Measurements from ENCODE around the gene CYB561D2.

Gene CYB561D2

DNA sequence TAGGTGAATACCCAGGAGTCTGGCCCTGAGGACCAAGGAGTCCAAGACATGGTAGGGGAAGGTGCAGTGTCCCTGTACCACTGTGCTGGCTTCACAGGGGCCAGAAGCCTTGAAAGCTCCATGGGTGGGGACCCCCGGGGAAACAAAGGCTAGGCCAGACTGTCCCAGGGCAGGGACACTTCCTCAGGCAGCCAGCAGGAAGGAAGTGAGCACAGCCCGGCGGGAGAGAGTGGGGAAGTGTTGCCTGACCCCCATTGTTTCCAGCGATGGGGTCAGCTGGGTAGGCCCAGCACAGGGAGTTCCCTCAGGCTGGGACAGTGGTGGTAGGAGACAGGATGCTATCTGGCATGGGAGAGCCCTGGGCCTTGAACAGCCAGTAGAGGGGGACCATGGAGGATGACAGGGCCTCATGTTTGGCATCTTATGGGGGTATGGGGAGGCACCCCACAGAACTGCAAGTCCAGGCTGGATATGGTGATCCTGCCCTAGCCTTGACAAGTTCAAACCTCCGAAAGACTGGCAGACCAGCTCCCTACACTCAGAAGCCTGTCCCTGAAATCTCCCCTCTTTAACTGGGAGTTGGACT is 27.0 kb upstream of the CYB561D2 start:
- DNase-seq, result no peak

DNA sequence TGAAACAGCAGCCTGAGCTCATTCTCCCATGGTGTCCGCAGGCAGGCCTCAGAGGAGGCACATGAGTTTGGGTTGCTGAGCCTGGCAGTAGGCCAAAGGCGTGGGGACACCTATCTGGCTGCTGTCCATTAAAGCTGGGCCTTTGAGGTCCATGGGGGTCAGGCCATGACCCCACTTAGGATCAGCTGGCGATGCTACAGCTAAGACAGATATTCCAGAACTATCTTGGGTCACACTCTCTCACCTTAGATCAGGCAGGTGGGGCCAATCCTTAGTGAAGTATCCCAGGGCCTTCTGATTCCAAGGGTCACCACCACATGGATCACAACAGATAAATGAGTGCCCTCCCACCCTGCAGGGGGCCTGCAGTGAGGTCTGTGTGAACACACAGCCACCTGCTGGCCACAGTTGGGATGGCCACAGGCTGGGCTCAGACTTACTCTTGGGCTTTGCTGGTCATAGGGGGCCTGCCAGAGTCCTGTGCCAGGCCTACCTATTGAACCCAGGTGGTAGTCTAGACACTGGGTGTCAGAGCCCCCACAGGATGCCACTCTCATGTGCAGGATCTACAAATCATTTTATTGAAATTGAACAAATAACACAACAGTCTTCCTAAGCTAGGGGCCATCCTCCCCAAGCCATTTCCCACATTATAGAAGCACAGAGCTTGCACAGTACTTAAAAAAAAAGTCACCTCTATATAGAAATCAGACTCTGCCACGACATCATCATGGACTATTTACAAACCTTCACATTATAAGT is 26.1 kb upstream of the CYB561D2 start:
- no peak for DNase-seq

DNA sequence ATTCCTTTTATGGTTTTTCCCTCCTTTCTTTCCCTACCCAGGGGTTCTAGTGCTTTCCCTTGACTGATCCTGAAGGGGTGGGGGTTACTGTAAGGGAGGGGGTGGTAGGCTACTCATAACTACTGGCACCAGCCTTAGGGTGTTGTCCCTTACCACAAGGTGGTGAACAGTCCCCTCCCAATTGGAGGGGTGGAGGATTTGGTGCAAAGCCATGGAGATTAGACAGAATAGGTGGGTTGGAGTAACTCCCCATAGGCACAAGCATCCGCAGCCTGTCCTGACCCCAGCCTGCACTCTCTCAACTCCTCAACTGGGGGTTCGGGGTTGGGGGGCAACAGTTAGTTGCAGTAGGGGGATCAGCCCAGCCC is 25.6 kb upstream of the CYB561D2 start:
- no peak for DNase-seq

DNA sequence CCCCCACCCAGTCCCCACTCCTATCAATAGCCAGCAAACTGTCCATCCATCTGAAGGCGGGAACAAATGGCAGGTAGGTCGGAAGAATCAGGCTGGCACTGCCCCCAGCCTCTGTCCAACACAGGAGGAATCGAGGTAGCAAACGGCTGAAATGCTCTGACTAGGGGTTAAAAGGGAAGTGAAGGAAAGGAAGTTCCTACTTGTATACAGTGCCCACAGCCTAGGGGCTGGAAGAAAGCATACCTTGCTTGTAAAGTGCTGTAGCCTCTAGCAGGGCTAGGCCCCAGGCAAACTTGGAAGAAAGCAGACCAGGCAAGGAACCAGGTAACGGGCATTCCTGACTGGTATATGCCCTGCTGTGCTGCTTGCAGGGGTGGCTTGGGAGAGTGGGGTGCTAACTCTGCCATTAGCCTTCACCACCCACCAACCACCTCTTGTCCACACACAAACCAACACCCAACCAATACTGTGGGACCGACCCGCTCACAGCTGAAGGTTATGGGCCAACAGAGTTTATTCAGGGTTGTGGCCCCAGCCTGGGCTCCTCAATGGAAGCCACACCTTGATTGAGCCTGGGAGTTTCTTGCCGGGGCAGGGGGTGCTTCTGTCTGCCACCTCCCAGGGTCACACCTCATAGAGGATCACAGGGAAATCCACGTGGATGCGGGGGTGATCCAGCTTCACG is 25.0 kb upstream of the CYB561D2 start:
- DNase-seq, result no peak

DNA sequence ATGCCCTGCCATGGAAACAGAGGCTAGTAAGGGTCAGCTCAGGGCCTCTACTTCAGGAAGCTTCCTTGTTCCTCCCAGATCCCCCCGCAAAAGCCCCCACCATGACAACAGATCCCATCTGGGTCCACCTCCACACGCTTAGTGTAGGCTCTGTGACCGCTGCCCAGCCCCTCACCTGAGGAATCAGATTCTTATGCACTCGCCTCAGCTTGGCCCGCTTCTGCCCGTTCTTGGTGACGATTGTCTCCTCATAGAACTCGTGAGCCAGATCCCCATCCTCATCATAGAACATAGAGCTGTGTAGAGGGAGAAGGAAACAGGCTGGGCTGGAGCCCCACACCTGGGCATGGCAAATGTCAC is 24.5 kb upstream of the CYB561D2 start:
- no peak for DNase-seq

DNA sequence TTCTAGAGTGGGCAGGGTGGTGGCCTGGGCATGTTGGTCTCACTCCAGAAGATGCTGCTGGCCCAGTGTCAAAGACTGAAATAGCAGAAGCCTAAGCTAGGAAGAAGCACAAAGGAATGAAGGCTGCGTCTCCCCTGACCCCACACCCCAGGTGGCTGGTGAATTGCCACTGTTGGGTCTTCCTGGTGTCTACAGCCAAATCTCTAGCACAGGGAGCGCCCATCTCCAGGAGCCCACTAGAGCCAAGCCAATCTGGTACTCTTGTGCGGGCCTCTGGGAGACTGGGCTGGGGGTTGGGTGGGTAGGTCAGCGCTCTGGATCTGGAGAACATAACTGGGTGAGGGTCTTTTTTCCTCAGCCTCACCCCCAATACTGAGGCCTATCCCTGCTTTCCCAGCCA is 23.5 kb upstream of the CYB561D2 start:
- no peak for DNase-seq

DNA sequence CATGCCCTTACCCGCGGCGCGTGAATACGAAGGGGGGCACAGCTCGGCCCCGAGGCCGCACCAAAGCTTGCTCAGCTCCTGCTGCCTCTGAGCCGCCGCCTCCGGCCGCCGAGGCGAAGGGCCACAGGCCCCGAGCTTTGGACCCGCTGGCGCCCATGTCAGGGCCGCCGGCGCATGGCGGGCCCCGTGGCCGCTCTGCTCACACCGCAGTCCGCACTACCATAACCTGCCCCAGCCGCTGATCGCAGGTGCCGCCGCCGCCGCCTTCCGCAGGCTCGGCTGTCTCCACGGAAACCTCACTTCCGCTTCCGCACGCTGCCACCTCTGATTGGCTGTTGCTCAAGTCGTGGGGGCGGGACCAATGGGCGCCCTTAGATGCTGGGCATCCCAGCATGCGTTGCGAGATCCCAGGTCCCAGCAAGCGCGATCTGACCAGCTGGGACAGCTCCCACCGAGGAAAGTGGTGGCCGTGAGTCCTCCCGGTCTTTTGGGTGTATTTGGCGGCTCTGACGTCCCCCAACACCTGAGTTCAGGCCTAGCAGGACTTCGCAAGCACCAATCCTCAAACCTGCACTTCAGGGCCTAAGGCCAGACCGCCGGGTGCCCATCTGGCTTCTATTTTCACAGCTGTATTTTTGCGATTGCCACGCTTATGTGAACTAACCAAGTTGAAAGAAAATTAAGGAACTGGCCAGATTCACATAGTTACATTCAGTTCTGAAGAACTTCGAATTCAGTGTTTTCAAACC is 22.5 kb upstream of the CYB561D2 start, which contains the start of gene TUSC2:
TSS of gene TUSC2 (minus strand) at position 281 of the 749 bp plus-strand sequence. CDS start at position 157, 124 bp downstream.
- DNase-seq, result no peak

DNA sequence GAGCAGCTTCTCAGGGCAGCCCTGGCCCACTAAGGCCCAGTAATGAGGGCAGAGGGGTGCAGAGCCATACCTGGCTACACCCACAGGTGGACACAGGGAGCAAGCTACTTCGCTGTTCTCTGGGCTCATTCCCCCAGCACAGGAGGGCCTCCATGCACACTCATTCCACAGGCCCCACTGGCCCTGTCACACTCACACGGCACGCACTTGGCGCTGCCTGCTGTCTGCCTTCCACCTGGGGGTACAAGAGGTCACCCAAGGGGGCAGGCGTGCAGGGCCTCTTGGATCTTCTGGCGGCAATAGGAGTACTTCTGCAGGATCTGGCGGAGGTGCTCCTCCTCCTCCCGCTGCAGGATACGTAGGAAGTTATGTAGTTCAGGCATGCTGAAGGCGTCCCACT is 20.3 kb upstream of the CYB561D2 start:
- DNase-seq, result no peak

DNA sequence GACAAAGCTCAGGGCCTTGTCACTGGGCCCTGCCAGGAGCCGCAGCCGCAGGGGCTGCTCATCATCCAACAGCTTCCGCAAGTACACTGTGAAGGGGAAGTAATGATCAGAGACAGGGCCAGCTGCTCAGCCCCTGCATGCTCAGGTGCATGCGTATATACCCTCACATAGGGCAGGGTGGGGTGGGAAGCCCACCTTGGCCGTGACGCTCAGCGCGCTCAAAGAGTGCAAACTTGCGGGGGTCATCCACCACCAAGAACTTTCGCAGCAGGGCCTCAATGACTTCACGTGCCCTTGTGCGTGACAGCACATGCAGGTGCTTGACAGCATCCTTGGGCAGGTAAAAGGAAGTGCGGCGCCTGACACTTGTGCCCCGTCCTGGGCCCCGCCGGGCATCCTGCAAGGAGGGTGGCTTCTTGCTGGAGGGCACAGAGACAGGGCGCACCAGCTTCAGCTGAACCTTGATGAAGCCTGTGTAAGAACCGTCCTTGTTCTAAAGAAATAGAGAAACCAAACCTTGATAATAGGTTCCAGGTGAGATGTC is 19.2 kb upstream of the CYB561D2 start:
- no peak for DNase-seq

DNA sequence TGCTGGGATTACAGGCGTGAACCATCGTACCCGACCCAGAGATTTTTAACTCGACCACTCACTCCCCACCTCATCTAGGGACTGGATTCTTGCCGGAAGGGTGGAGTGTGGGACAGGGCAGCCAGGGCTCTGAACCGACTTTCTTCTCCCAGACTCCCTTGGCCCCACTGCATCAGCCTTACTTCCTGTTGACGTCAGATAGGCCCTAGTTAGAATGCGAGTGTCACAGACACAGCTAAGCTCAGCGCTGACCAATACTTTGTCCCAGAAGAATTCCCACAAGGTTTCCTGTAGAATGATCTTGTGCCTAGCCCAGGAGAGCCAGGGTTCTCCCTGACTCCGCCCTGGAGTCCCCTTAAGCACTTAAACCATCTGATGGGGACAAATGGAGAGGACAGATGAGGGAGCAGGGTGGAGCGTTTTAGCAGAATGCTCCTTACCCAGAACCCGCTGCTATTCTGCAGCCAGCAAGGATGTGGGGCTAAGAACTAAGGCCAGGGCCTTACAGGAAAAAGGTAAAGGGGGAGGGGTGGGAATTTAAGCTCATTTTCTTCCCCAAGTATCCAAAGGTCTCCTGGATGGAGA is 16.8 kb upstream of the CYB561D2 start:
- DNase-seq, result no peak

DNA sequence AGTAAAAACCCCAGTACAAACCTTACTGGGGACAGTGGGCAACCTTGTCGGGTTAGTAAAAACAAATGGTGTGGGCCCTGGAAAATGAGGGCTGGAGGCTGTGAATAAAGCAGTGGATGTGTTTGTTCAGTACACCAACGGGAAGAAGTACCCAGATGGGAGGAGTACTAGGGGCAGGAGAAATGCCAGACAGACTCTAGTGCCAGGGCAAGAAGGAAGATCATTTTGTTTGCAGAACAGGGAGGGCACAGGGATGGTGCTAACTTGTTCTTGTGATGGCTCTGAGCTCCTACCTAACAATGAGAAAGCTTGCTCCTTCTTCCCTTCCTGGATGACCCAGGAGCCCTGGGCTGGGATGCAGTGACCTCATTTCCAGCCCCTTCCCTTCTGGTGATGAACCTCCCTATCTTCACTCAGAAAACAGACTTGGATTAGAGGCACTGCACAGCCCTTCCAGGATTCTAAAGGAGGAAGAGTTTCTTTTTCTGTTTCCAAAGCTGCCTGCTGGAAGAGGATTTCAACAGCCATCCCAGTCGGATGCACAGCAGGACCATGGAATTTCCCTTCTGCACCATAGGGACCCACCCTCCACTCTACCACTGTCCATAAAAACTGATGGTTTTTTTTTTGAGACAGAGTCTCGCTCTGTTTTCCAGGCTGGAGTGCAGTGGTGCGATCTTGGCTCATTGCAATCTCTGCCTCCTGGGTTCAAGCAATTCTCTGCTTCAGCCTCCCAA is 16.2 kb upstream of the CYB561D2 start:
- DNase-seq, result no peak

DNA sequence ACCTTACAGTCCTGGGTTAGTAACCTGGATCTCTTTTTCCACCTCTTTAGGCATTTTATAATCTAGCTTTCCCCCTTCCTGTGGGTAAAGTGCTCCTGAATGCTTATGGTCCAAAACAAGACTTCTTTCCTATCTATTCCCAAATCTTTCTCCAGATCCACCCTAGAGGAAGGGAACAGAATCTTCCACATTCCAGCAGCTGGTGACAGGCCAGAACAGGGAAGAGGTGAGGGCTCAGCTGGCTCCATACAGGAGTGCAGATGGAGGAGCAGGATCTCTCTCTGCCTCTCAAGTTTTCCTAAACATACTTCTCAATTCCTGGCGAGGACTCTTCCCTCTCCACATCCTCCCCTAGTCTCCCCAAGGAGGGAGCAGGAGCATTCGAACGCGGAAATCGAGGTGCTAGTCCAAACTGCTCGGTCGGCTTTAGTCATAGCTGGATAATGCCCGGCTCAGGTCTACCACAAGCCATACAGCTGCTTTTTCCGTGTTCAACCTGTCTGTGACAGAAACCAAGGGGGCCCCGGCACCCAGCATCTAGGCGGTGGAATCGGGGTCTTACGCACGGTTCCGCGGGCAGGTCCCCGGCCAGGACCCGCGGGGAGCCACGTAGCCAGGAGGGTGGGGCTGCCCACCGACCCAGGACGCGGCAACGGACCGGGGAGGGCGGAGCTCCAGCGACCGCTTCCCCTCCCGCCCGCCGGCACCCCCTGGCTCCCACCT is 14.0 kb upstream of the CYB561D2 start:
- no peak for DNase-seq

DNA sequence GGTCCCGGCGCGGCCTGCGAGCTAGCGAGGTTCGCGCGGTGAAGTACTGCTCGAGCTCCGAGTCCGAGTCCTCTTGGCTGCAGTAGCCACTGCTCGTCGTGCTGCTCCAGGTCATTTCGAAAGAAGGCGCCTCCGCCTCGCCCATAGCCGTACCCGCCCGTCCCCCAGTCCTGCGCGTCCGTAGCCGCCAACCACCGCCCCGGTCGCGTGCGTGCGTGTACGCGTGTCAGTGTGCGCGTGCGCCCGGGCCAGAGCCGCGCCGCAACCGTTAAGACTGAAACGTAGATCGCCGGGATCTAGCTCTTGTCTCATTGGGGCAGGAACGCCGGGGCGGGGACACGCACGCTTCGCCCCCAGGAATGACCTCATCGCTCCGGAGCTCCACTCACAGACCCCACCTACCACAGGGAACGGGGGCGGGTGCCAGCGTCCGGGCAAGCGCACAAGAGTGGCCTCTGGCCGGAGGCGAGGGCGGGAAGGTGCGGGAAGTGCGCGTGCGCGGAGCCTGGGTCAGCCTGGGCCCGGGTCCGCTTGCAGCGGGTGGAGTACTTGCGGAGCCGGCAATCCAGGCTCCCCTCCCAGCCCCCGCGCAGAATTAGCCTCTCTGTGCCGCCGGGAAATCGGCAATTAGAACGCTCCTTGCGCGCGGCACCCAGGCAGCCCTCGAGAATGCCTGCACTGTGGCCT is 13.3 kb upstream of the CYB561D2 start:
- DNase-seq, result peak; percentile 91

DNA sequence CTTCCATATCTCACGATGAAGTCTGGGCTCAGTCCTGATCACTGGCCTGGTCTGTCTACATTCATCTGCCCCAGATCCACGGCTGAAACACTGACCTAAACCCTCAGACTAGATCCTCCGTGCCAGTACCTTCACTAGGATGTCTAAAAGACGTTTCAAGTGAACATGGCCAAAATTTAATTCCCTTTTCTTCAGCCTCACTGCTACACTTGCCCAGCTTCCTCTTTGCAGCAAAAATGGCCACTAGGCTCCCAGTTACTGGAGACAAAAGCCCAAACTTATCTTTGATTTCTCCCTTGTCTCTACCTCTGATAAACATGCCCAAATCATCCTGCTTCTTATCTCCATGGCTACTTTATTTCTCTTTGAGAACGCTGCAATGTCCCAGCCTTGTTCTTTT is 11.7 kb upstream of the CYB561D2 start:
- DNase-seq, result no peak

DNA sequence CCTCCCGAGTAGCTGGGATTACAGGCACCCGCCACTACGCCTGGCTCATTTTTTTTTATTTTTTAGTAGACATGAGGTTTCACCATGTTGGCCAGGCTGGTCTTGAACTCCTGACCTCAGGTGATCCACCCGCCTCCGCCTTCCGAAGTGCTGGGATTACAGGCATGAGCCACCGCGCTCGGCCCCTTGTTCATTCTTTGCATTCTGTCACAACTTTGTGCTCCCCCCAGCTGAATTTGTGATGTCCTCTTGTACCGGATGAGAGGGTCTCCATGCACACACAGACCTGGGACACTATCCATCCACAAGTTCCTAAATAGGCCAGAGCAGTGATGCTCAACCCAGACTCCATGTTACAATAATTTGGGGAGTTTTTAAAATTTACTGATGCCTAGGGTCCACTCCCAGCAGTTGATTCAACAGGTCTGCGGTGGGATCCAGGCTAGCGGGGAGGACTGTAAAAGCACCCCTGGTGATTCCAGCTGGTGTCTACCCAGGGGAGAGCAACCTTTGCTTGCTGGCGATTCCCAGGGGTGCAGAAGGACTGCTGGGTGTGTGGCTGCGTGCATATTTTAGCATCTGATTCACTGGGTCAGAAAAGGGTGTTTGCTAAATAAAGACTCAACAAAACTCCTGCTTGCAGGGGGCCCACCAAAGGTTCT is 11.0 kb upstream of the CYB561D2 start:
- DNase-seq, result no peak

DNA sequence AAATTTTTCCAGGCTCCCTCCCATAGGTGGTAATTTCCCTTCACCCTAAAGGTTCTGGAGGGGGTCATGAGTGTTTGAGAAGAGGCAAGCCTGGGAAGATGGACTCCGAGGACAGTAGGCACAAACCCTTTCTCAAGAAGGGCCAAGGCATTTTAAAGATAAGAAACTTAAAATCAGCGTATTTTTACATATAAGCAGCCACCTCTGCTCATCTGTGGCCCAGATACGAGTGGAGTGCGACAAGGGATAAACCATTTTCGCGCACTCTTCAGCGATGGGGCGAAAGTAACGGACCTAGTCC is 10.6 kb upstream of the CYB561D2 start:
- no peak for DNase-seq

DNA sequence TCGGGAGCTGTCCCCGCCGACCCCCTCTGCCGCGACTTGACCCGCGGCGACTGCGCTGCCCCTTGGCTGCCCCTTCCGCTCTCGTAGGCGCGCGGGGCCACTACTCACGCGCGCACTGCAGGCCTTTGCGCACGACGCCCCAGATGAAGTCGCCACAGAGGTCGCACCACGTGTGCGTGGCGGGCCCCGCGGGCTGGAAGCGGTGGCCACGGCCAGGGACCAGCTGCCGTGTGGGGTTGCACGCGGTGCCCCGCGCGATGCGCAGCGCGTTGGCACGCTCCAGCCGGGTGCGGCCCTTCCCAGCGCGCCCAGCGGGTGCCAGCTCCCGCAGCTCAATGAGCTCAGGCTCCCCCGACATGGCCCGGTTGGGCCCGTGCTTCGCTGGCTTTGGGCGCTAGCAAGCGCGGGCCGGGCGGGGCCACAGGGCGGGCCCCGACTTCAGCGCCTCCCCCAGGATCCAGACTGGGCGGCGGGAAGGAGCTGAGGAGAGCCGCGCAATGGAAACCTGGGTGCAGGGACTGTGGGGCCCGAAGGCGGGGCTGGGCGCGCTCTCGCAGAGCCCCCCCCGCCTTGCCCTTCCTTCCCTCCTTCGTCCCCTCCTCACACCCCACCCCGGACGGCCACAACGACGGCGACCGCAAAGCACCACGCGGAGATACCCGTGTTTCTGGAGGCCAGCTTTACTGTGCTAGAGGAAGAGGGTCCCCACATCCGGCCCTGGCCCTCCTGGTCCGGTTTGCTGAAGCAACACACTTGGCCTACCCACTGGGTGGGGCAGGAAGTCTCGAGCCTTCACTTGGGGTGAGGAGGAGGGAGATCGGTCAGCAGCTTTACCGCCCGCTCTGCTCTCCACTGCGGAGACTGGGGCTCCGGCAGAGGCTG is 10.0 kb upstream of the CYB561D2 start, which contains the start of gene RASSF1:
TSS of gene RASSF1 (minus strand) at position 389 of the 882 bp plus-strand sequence. CDS start at position 358, 31 bp downstream.
- DNase-seq, result no peak

DNA sequence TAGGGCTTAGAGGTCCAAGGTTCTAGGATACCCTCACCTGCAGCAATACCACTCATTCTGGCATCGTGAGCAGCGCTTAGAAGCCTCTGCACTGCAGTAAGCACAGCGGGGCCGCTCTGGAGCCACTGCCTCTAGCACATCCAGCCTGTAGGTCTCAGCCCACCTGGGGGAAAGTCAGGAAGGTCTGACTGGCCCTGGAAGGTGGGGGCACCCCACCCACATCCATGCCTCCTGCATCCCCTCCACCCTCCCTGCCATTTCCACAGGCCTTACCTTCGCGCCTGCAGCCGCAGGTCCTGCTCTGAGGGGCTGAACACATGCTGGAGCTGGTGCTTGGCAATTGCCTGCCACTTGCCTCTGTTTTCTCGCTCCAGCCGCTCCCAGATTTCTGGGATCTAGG is 9.1 kb upstream of the CYB561D2 start:
- no peak for DNase-seq

DNA sequence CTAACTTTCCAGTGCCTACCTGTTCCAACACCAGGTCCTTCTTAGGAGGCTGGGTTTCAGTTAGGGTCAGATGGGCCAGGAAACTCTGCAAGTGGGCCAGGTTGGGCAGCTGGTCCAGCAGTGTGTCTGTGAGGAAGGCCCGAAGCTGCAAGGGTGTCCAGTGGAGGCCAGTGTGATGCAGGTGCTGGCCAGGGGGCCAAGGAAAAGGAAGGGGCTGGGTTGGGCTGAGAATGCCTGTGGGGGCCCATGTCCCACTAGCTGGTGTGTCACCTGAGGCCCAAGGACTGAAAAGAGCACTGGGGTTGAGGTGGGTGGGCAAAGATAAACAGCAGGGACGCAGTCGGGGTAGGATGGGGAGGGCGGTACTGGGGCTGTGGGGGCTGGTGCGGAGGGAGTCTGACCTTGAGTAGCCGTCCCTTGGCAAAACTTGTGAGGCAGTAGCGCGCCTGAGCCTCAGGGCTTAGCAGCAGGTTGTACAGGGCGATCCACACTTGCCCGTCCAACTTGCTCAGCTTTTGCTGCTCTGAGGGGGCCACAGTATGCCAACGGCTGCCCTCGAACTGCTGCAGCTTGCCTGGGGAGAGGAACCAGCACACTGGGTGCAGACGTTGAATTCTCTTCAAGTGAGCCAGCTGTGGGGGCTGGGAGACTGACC is 8.5 kb upstream of the CYB561D2 start:
- no peak for DNase-seq
